HL-60 (cell line): ENCODE measurements around the gene MYOM3.

Experiments used
- GABPA ChIP-seq: IDR thresholded peaks from 2 replicates; pipeline ENCODE4 v1.6.1; 2012; ENCODE audit warnings: low read depth
- POLR2AphosphoS5 ChIP-seq: IDR thresholded peaks from 2 replicates; pipeline ENCODE4 v1.6.1; 2012; ENCODE audit warnings: low read depth
- SPI1 ChIP-seq: IDR thresholded peaks from 2 replicates; pipeline ENCODE4 v1.6.1; 2012; ENCODE audit warnings: low read depth, mild to moderate bottlenecking, borderline replicate concordance
- TF ChIP-seq, protein P1 (sequence below): IDR thresholded peaks from one replicate; pipeline ENCODE4 v1.5.1; 2011; ENCODE audit warnings: low read length, control low read depth, inconsistent platforms; ENCODE audit not compliant: insufficient read depth
- TF ChIP-seq, protein P2 (sequence below): IDR thresholded peaks from 2 replicates; pipeline ENCODE4 v1.6.1; 2012; ENCODE audit warnings: low read depth; ENCODE audit not compliant: insufficient replicate concordance

DNA sequence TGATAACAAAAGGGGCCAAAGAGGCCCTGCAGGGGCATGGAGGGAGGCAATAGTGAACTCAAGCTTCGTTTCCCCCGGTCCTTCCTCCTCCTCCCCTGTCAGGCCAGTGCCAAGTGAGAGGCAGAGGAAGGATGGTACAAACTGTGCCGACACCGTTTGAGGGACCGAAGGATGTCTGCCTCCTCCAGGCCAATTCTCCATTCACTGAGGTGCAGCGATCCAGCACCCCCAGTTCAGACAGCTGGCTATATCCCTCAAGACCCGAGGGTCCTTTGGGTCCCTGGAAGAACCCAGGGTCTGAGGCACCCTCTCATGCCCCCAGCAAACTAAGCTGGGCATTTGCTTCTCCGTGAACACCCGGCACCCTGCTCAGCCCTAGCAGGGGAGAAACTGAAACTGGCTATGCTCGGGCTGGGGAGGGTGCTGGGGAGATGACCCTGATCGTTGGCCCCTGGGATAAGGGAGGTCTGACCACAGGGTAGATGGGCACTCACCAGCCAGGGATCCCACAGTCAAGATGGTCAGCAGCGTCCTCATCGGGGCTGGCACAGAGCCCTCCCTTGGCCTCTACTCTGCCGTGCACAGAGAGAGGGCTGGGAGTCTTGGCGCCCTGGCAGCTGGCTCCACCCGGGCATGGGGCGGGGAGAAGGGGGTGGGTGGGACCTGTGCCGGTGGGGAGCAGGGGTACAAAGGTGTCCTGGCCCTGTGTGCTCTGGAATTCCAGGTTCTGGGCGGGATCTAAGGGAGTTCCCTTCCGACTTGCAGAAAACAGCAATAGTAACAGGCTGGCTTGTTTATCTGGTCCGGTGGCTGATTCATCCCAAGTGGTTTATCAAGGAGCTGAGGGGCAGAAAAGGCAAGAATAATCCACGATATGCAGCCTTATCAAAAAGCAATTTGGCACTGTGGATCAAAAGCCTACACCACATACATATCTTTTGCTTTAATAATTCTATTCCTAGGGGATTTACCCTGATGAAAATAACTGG lies 30.9 kb upstream of the MYOM3 start, which contains the start of gene IL22RA1:
- TF ChIP-seq, protein P1, sequence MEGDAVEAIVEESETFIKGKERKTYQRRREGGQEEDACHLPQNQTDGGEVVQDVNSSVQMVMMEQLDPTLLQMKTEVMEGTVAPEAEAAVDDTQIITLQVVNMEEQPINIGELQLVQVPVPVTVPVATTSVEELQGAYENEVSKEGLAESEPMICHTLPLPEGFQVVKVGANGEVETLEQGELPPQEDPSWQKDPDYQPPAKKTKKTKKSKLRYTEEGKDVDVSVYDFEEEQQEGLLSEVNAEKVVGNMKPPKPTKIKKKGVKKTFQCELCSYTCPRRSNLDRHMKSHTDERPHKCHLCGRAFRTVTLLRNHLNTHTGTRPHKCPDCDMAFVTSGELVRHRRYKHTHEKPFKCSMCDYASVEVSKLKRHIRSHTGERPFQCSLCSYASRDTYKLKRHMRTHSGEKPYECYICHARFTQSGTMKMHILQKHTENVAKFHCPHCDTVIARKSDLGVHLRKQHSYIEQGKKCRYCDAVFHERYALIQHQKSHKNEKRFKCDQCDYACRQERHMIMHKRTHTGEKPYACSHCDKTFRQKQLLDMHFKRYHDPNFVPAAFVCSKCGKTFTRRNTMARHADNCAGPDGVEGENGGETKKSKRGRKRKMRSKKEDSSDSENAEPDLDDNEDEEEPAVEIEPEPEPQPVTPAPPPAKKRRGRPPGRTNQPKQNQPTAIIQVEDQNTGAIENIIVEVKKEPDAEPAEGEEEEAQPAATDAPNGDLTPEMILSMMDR, result no peak
- TF ChIP-seq SPI1 (no peak), POLR2AphosphoS5 (no peak), GABPA (no peak)
- TF ChIP-seq, protein P2, sequence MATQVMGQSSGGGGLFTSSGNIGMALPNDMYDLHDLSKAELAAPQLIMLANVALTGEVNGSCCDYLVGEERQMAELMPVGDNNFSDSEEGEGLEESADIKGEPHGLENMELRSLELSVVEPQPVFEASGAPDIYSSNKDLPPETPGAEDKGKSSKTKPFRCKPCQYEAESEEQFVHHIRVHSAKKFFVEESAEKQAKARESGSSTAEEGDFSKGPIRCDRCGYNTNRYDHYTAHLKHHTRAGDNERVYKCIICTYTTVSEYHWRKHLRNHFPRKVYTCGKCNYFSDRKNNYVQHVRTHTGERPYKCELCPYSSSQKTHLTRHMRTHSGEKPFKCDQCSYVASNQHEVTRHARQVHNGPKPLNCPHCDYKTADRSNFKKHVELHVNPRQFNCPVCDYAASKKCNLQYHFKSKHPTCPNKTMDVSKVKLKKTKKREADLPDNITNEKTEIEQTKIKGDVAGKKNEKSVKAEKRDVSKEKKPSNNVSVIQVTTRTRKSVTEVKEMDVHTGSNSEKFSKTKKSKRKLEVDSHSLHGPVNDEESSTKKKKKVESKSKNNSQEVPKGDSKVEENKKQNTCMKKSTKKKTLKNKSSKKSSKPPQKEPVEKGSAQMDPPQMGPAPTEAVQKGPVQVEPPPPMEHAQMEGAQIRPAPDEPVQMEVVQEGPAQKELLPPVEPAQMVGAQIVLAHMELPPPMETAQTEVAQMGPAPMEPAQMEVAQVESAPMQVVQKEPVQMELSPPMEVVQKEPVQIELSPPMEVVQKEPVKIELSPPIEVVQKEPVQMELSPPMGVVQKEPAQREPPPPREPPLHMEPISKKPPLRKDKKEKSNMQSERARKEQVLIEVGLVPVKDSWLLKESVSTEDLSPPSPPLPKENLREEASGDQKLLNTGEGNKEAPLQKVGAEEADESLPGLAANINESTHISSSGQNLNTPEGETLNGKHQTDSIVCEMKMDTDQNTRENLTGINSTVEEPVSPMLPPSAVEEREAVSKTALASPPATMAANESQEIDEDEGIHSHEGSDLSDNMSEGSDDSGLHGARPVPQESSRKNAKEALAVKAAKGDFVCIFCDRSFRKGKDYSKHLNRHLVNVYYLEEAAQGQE, result no peak
